BJ (cell line): Measurements from ENCODE around the gene CD8B. TPM values are rescaled to one million over a fixed set of nuclear protein-coding genes. Genes with fewer than 3 reads are reported as not detected.

Experiments used
- CTCF ChIA-PET: fragments of 350-600 bp; formaldehyde crosslinking; extraction: SDS; loops from one replicate; lab custom pipeline; 2021; ENCODE audit warnings: antibody characterized with exemption, inconsistent platforms; lab: Yijun Ruan, JAX
- POLR2A ChIA-PET: fragments of 300-600 bp; sonication (Branson Sonifier 250); formaldehyde crosslinking; extraction: SDS; loops from one replicate; lab custom pipeline; 2021; ENCODE audit warnings: antibody characterized with exemption; lab: Charles Lee
- DNase-seq: peaks from one replicate; pipeline ENCODE4 v3.0.0-alpha.2; 2011; ENCODE audit warnings: low read depth
- H3K27me3 ChIP-seq: 2 replicates; pipeline ENCODE4 v1.6.0; 2011; ENCODE audit warnings: low read length; ENCODE audit not compliant: control insufficient read depth, insufficient read depth
- H3K36me3 ChIP-seq: 2 replicates; pipeline ENCODE4 v1.5.1; 2011; ENCODE audit warnings: low read length; ENCODE audit not compliant: control insufficient read depth, insufficient read depth
- H3K4me3 ChIP-seq: 2 replicates; pipeline ENCODE4 v1.5.1; 2011; ENCODE audit warnings: low read depth, mild to moderate bottlenecking, control low read depth, low read length
- CTCF ChIP-seq: IDR thresholded peaks from 2 replicates; pipeline ENCODE4 v1.5.1; 2011; ENCODE audit warnings: low read depth, mild to moderate bottlenecking, control low read depth, inconsistent platforms, low read length, moderate library complexity; ENCODE audit not compliant: insufficient read depth
- polyA plus RNA-seq: library from polyadenylated mRNA; depleted of rRNA; stranded (reverse); fragments of >200 nt; gene quantifications from 2 replicates; pipeline ENCODE4 v1.2.3, GENCODE V29; 2011

Gene CD8B
- polyA plus RNA-seq, 1 experiment: not detected

- Histone ChIP-seq H3K4me3 (no peak overlapping the region), H3K36me3 (no peaks in the 10 kb centered on the region), H3K27me3 (0 out of 2 replicates have a peak, but pooled peaks cover 2% of the 10 kb centered on the region)
- no peak for DNase-seq
- ChIA-PET POLR2A (no interaction called here), CTCF (no interaction called here)
- no peak for TF ChIP-seq CTCF
Observed at GRCh38 chr2:86833315-86833714, 28.4 kb downstream of the CD8B start.

- POLR2A ChIA-PET: no interaction called here
- Histone ChIP-seq H3K4me3 (no peak overlapping the region), H3K36me3 (no peaks in the 10 kb centered on the region), H3K27me3 (0 out of 2 replicates have a peak, but pooled peaks cover 2% of the 10 kb centered on the region)
- no peak for DNase-seq
- TF ChIP-seq CTCF: no peak
- CTCF ChIA-PET: interaction anchor here (1.0 kb wide), 1 partner anchor 25 kb away, joined by 6 read pairs; no protein-coding TSS in a partner anchor
Observed at GRCh38 chr2:86832334-86833096, 29.2 kb downstream of the CD8B start.

- Histone ChIP-seq H3K36me3 (no peaks in the 10 kb centered on the region), H3K27me3 (0 out of 2 replicates have a peak, but pooled peaks cover 2% of the 10 kb centered on the region), H3K4me3 (no peak overlapping the region)
- ChIA-PET CTCF (no interaction called here), POLR2A (no interaction called here)
- no peak for DNase-seq
- no peak for TF ChIP-seq CTCF
Observed at GRCh38 chr2:86831537-86831936, 30.1 kb downstream of the CD8B start.

- TF ChIP-seq CTCF: no peak
- ChIA-PET CTCF (no interaction called here), POLR2A (no interaction called here)
- no peak for DNase-seq
- Histone ChIP-seq H3K27me3 (peaks cover 5% of the 10 kb centered on the region), H3K36me3 (no peaks in the 10 kb centered on the region), H3K4me3 (no peak overlapping the region)
Observed at GRCh38 chr2:86826951-86827350, 34.7 kb downstream of the CD8B start.

GRCh38 chr2:86825693-86826381 lies 35.8 kb downstream of the CD8B start:
- Histone ChIP-seq H3K36me3 (no peaks in the 10 kb centered on the region), H3K27me3 (peaks cover 5% of the 10 kb centered on the region), H3K4me3 (no peak overlapping the region)
- no peak for TF ChIP-seq CTCF
- POLR2A ChIA-PET: no interaction called here
- CTCF ChIA-PET: interaction anchor here (1.1 to 1.3 kb wide), 2 partner anchors 18 to 21 kb away, joined by 3 to 5 read pairs; no protein-coding TSS in a partner anchor
- no peak for DNase-seq
